Suprapubic skin (tissue), 3 donors: ENCODE data around the gene NPBWR2.

Experiments
- EP300 ChIP-seq: sonication (generic); formaldehyde crosslinking; IDR thresholded peaks from one replicate; pipeline ENCODE4 v1.6.1; 2017; ENCODE audit warnings: antibody characterized with exemption
- TF ChIP-seq, protein P1 (sequence below), 2 donors: fragments of 200-600 bp in 1 of 2; fragments of 450-650 bp in 1 of 2; sonication (generic) in 1 of 2; IDR thresholded peaks; one replicate each; pipeline ENCODE4 v1.5.1; 2016 to 2019; ENCODE audit warnings: antibody characterized with exemption in 2 of 2, mild to moderate bottlenecking in 1 of 2, moderate library complexity in 1 of 2

GRCh38 chr20:64119681-64120341 lies 12.4 kb upstream of the NPBWR2 start:
- TF ChIP-seq, protein P1, sequence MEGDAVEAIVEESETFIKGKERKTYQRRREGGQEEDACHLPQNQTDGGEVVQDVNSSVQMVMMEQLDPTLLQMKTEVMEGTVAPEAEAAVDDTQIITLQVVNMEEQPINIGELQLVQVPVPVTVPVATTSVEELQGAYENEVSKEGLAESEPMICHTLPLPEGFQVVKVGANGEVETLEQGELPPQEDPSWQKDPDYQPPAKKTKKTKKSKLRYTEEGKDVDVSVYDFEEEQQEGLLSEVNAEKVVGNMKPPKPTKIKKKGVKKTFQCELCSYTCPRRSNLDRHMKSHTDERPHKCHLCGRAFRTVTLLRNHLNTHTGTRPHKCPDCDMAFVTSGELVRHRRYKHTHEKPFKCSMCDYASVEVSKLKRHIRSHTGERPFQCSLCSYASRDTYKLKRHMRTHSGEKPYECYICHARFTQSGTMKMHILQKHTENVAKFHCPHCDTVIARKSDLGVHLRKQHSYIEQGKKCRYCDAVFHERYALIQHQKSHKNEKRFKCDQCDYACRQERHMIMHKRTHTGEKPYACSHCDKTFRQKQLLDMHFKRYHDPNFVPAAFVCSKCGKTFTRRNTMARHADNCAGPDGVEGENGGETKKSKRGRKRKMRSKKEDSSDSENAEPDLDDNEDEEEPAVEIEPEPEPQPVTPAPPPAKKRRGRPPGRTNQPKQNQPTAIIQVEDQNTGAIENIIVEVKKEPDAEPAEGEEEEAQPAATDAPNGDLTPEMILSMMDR (IDR thresholded peaks at IDR 0.05), result no peak
- no peak for TF ChIP-seq EP300
